Left forelimb (tissue), 1 donor: ENCODE results near the gene CCDC74B.
"Not testable (repeated sequence)": the region's sequence is repeated elsewhere in the genome, so short reads cannot be mapped to it uniquely, and the experiment has no call there.

Experiments
- DNase-seq: peaks from one replicate; pipeline ENCODE4 v3.0.0-alpha.2; 2018; ENCODE audit warnings: low spot score

Gene CCDC74B

GRCh38 chr2:130145006-130145414 lies at the start of gene CCDC74B:
CCDC74B (minus strand) TSS chr2:130145112; CDS start chr2:130144996, 116 bp downstream.
- not testable (repeated sequence) for DNase-seq

- not testable (repeated sequence) for DNase-seq
Observed at GRCh38 chr2:130193824-130194223, 48.9 kb upstream of the CCDC74B start.

GRCh38 chr2:130192451-130192850 lies 47.5 kb upstream of the CCDC74B start:
- DNase-seq = not testable (repeated sequence)

- not testable (repeated sequence) for DNase-seq
Observed at GRCh38 chr2:130191319-130191718, 46.4 kb upstream of the CCDC74B start.

DNA sequence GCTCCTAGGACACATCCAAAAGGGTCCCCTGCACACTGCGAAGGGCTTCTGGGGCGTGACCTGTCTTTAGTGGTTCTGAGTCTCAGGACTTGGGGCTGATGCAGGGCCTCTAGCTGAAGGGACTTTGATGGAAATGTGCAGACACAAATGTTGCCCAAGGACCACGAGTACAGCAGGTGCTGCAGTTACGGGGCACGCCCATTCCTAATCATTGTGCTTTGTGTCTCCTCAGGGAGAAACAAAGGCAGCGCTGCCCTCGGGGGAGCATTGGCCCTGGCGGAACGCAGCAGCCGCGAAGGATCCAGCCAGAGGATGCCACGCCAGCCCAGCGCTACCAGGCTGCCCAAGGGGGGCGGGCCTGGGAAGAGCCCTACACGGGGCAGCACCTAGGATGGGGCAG lies 45.3 kb upstream of the CCDC74B start:
- no peak for DNase-seq

DNA sequence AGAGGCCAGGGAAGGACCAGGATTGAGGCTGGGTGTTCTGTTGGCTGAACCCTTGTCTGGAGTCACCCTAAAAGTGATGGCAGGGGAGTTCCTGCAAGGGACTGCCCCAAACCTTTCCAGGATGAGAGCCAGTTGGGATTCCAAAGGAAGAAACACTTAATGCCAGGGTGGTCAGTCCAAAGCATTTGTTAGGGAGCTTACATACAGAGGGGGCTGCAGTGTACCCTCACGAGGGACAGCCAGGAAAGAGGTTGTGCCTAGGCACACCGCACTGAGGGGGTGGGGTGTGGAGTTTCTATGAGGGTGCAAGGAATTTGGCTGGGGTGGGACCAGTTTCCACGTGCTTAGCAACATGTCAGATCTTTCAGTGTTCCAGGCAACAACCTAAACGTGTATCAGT lies 44.0 kb upstream of the CCDC74B start:
- DNase-seq = not testable (repeated sequence)

- not testable (repeated sequence) for DNase-seq
Observed at GRCh38 chr2:130187859-130188792, 43.2 kb upstream of the CCDC74B start.

- DNase-seq = no peak
Observed at GRCh38 chr2:130187268-130187667, 42.4 kb upstream of the CCDC74B start.

DNA sequence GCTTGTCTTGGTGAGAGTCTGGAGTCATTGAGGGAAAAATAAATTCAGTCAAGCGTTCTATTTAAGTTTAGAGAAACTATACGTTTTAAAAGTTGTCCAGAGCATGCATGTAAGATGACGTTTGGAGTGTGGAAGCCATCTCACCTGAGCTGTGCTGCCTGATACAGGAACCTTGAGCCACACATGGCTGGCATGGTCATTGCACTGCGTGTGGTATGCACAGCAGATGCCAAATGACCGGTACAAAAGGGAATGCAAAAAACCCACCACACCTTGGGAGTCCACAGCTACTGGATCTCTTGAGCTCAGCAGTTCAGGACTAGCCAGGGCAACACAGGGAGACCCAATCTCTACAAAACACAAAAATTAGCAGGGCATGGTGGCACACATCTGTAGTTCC lies 41.5 kb upstream of the CCDC74B start:
- DNase-seq = no peak

DNA sequence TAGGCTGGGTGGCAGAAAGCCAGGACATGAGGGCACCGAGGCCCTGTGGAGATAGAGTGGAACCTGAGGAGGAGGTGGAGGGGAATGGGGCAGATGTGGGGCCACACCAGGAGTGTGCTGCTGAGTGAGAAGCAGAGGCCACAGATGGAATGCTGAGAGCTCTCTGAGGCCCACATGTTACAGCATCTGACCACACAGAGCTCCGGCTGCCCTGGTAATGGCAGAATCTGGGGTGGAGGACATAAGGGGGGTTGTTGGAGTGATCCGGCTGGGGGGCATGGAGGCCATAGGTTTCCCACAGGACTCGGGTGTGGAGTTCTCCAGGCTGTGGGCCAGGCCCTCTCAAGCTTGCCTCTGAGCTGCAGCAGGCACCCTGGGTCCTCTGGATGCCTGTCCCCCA lies 41.0 kb upstream of the CCDC74B start:
- no peak for DNase-seq

DNA sequence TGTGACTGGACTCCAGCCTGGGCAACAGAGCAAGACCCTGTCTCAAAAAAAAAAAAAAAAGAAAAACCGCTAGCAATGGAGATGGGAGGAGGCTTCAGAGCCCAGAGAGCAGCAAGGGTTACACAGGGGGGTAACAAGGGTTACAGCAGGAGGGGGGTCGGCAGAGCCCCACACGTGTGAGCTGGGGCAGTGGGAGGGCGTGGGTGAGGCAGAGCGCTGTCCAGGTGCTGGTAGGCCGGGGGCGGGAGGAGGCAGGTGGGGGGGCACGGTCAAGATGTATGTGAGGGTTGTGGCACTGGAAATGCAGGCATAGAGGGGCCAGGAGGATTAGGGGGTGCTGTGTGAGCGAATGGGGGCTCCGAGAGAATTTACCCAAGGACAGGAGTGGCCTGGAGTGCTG lies 40.5 kb upstream of the CCDC74B start:
- DNase-seq = no peak

DNA sequence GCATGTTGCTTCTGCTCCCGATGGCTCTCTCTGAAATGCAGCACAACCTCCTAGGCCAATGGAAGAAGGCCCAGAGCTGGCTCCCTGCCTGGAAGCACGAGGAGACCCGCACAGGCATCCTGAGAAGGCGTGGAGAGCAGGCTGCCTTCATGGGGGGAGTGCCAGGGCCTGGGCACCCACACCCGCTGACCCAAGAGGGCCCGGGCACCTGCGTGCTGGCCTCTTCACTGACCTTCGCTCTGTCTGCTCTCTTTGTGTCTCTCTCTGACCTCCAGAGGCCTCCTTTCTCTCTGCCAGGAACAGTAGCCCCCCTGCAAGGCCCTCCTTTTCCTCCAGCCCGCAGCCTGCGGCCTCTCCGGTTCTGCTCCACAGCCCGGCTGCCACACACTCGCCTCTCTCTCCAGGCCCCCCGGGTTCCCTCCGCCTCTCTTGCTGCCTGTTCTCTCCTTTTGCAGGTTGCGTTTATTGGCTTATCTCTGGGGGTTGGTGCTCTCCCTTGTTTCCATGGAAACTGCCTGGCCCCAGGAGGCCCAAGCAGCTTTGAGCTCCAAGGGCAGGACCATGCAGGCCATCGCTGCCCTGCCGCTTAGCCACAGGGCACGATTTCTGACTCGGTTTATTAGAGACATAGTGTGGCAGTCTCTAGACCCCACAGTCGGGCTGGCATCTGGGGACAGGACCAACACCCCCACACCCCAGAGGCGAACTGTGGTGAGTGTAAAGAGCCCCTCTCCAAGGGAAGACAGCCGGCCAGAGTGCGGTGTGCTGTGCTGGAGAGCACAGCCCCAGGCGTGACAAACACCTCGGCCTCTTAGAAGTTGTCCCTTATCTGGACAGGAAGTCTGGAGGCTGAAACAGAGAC lies 38.8 kb upstream of the CCDC74B start:
- DNase-seq = no peak

- not testable (repeated sequence) for DNase-seq
Observed at GRCh38 chr2:130182826-130183511, 38.1 kb upstream of the CCDC74B start.

- DNase-seq = peak; percentile 91
Observed at GRCh38 chr2:130181880-130182682, 37.2 kb upstream of the CCDC74B start, which contains the start of gene MZT2B. MZT2B (plus strand) TSS chr2:130182262; CDS start chr2:130182283, 21 bp downstream.

GRCh38 chr2:130181325-130181879 lies 36.5 kb upstream of the CCDC74B start, which contains the start of gene SMPD4:
SMPD4 (minus strand) TSS chr2:130181602; CDS start chr2:130176592, 5,010 bp downstream.
- DNase-seq = peak; percentile 99

GRCh38 chr2:130180404-130181324 lies 35.8 kb upstream of the CCDC74B start:
- not testable (repeated sequence) for DNase-seq

GRCh38 chr2:130174866-130175265 lies 30.0 kb upstream of the CCDC74B start:
- not testable (repeated sequence) for DNase-seq

DNA sequence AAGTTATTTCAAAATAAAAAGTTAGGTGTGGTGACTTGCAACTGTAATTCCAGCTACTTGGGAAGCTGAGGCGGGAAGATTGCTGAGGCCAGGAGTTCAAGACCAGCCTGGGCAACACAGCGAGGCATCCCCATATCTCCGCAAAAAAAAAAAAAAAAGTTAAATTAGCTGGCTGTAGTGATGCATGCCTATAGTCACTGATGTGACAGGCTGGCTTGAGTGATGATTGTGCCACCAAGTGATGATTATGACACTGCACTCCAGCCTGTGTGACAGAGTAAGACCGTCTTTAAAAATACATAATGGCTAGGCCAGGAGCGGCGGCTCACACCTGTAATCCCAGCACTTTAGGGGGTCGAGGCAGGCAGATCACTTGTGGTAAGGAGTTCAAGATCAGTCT lies 25.0 kb upstream of the CCDC74B start:
- no peak for DNase-seq

- DNase-seq = not testable (repeated sequence)
Observed at GRCh38 chr2:130169163-130169562, 24.3 kb upstream of the CCDC74B start.
